Ammon's horn (tissue), 1 donor: ENCODE data around the gene SLC29A1.
"Not testable (repeated sequence)": the region's sequence is repeated elsewhere in the genome, so short reads cannot be mapped to it uniquely, and the experiment has no call there.

Experiments used
- DNase-seq: peaks from one replicate; pipeline ENCODE4 v3.0.0-alpha.2; 2016; ENCODE audit warnings: low spot score

SLC29A1 gene

DNA sequence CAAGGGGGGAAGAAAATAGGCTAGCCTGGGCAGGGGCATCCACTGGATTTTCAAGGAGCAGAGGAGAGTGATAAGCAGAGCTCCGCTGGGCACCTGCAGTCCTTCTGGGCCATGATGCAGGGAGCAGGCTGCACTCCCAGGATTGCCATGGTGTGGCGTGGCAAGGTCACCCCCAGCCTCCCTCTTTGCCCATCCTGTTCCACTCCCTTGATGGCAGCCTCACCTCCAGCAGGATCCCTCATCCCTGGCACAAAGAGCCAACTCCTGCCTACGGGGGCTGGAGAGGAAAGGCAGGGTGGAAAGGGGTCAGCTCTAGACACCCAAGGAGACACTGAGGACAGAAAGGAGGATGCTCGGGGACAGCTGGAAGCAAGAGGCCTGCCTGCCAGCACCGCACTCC, 29.1 kb upstream of the SLC29A1 start:
- no peak for DNase-seq

GRCh38 chr6:44196351-44196750, 27.0 kb upstream of the SLC29A1 start:
- not testable (repeated sequence) for DNase-seq

- no peak for DNase-seq
These were observed 24.7 kb upstream of the SLC29A1 start for GRCh38 chr6:44198684-44199083.

- DNase-seq = no peak
These were observed 23.5 kb upstream of the SLC29A1 start for GRCh38 chr6:44199883-44200282.

DNA sequence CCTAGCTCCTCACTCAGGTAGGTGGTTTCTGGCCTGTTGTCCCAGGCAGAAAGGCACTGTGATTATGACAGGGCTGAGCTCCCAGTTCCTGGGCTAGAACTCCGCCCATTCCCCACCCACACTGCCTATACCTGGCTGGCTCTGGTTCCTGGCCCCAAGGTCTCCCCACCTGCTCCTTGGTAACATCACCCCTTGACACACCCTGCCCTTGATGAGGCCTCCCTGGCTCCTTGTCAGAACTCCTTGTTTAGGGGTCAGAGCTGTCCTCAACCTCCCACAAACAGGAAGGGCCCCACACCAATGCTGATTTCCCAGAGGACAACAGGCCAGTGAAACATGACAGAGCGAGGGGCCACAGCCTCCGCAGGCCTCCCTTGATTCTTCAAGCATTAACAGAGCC, 22.2 kb upstream of the SLC29A1 start:
- no peak for DNase-seq

DNA sequence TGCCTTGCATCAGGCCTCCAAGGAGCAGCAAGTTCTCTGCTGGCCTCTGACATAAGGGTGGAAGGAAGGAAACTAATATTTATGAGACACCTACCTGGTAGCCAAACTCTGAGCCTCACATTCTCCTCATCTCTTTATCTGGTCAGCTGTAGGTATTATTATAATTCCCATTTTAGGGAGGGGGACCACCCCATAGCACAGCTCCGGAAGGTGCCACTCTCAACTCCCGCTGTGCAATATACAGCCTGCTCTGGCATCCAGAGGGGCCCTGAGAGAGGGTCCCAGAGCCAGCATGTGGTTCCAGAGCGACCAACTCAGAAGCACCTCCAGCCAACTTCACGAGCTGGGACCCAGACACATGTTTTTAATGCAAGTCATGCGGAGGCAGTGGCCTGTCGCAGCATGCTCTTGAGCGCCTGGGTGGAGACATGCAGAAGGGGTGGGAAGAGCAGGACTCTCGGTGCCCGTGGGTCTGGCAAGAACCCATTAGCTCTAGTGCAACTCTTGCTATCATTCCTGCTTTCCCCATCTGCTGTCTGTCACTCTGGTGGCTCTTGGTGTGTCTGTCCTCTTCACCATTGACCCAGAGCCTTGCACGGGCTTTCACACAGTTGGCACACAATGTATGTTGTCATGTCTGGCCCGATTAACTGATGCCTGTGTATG, 21.6 kb upstream of the SLC29A1 start:
- no peak for DNase-seq

DNA sequence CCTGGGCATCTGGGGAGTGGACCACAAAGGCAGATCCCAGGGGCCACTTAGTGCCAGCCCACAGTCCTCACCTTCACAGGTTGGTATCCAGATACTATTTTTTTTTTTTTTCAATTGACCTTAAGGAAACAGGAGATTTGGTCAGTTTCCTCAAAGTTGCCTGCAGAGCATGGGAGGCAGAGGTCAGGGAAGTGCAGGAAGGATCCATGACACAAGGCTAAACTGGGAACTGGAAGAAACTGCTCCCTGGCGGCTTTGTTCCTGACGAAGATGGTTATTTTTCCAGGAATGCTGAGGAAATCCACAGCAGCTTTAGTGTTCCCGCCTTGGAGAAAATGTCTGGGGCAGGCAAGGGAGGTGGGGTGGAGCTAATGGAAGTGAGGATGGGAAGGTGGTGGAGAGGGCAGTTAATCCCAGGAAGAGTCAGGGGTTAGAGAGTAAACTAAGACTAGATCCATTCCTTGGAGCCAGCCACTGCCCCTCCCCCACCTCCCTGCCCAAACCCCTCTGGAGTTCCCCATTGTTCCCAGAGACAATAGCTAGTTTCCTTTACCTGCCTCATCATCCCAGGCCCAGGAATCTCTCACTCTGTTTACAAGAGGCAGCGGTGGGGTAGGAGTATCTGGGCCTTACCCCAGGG, 20.9 kb upstream of the SLC29A1 start:
- DNase-seq = no peak

DNA sequence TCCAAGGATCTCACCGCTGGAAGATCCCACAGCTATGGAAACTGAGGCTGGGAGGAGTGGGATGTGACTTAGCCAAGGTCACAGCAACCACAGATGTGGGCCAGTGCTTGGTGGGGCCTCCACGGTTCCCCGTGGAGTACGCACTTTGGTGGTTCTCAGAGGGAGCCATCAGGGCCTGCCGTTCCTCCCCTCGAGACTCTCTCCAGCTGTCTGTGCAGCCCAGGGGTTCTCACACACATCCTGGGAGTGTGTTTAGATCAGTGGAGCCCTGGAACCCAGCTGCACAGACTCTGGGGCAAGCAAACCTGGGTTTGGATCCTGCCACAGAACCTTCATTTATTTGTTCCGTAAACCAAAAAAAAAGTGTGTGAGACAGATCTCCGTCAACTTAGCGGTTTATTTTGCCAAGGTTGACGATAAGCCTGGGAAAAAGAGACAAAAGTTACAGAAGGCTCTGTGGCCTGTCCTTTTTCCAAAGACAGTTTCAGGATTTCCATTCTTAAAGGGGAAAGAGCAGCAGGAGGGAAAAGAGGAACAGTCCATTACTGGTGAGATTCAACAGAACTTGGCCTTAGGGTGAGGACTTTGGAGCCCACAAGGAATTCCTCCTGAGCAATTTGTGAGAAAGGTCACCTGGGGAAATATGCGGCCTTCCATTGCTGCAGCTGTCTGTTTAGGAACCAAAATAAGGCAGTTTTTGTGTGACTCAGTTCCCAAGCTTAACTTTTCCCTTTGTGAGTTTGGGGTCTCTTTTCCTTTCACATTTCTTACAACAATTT, 20.2 kb upstream of the SLC29A1 start:
- DNase-seq = no peak

DNA sequence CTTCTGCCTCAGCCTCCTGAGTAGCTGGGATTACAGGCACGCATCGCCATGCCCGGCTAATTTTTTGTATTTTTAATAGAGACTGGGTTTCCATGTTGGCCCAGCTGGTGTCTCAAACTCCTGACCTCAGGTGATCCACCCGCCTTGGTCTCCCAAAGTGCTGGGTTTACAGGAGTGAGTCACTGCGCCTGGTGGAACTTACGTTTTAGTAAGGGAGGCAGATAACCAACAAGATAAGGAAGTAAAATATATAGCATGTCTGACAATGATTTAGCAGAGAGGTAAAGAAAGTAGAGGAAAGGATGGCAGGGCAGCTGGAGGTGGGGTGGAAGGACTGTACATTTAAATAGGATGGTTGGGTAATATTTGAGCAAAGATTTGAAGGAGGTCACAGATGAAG, 19.4 kb upstream of the SLC29A1 start:
- no peak for DNase-seq

DNA sequence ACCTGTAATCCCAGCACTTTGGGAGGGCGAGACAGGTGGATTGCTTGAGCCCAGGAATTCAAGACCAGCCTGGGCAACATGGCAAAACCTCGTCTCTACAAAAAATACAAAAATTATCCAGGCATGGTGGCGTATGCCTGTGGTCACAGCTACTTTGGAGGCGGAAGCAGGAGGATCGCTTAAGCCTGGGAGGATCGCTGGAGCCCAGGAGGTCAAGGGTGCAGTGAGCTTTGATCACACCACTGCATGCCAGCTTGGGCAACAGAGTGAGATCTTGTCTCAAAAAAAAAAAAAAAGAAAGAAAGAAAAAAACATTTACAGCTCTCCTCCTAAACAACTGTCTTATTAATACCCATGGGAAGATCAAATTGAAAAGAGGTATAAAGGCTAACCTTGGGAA, 15.4 kb upstream of the SLC29A1 start:
- DNase-seq = no peak

DNA sequence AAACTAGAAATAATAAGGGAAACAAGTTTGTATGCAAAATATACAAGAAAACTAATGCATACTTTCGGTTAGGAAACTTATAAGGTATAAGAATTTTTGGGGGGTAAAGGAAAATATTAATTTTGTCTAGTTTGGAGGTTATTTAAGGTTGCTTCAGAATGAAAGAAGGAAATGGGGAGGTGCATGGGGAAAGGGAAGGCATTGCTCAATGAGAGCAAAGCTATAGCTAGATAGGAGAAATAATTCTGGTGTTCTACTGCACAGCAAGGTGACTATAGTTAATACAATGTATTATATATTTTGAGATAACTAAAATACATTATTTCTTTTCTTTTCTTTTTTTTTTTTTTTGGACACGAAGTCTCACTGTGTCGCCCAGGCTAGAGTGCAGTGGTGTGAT, 12.1 kb upstream of the SLC29A1 start:
- no peak for DNase-seq

- DNase-seq = no peak
These were observed 9.1 kb upstream of the SLC29A1 start for GRCh38 chr6:44214307-44214706.

DNA sequence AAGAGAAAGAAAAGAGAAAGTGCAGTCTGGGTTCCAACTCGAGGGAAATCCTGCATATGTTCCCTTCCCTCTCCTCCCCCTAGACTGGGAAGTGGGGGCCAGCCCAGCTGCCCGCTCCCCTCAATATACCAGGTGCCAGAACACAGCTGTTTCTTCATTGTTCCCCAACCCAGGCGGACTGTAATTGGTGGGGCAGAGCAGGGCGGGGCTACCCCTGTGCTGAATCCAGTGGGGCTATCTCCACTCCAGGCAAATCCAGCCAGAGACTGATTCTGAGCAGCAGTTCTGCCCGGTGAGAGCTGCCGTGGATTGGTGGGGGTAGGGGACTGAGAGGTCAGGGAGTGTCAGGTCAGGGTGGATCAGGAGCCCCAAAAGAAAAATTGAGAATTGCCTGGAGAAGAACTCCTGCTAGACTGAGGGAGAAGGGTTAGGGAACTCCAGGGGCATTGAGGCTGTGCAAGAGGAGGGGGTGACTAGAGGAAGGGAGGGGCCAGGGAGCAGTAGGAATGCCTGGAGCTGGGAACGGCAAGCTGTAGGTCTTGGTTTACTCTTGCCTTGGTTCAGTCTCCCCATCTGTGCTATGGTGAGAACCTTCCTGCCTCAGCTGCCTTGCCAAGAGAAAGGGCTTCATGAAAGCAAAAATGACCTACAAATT, 6.6 kb upstream of the SLC29A1 start, which contains the start of gene MYMX:
Gene MYMX, plus strand, starts transcription at position 250 of the 655 bp plus-strand sequence. CDS start 546 bp downstream, outside the sequence.
- DNase-seq = no peak

- DNase-seq = peak; percentile 64
These were observed 5.9 kb upstream of the SLC29A1 start for GRCh38 chr6:44217332-44218143.

DNA sequence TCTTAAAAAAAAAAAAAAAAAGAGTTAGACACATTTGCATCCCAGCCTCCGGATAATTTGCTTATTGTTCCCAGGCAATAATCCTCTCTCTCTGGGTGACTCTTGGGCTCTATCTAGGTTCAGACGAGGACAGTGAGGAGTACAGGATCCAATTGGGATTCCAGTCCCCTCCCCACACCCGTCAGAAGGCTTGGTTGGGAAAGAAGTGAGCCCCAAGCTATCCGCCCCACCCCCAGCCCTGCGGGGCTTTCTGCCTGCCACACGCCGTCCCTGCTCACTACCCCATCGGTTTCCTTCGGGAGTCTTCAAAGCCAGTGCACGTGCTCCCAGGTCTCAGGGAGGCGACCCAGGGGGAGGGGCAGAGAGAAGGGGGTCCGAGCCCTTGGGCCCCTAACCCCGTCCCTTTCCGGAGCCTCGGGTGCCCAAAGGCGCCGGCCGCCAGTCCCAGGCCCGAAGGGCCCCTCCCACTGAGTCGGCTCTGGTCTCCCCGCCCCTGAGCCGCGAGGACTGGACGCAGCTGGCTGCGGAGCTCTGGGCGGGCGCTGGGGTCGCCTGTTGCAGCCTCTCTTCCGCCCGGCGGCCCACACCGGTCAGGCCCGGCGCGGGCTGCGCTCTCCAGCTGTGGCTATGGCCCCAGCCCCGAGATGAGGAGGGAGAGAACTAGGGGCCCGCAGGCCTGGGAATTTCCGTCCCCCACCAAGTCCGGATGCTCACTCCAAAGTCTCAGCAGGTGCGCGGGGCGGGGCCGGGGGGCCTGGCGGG, 4.2 kb upstream of the SLC29A1 start:
- DNase-seq = peak; percentile 57

- no peak for DNase-seq
These were observed 3.3 kb upstream of the SLC29A1 start for GRCh38 chr6:44219815-44220784.

DNA sequence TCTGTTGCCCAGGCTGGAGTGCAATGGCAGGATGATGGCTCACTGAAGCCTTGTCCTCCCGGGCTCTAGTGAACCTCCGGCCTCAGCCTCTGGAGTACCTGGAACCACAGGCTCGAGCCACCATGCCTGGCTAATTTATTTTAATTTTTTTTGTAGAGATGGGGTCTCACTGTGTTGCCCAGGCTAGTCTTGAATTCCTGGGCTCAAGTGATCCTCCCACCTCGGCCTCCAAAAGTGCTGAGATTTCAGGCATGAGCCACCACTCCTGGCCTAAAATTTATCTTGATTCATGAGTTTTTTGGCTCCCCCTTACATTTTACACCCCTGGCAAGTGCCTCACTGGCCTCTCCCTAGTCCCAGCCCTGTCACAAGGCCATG, 2.5 kb upstream of the SLC29A1 start:
- no peak for DNase-seq

GRCh38 chr6:44221291-44221960, 2.0 kb upstream of the SLC29A1 start:
- peak; percentile 83 for DNase-seq

DNA sequence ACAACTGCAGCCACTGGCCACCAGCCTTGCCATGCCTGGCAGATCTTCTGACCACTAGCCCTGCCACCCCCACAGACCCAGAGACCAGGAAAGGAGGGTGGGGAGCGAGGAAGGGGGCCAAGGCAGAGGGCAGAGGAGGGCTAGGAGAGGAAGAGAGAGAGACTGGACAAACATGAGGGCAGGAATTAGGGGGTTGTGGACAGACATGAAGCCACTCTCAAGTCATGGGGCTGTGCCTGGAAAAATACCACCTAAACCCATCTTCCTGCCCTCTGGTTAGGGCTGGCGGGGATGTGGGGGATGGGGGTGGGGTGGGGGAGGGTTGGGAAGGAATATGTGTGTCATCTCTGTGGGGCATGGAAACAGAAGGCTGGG, 1.4 kb upstream of the SLC29A1 start:
- no peak for DNase-seq
